Panc1 (cell line): Measurements from ENCODE around the gene CCDC137. TPM values are rescaled to one million over a fixed set of nuclear protein-coding genes. Genes with fewer than 3 reads are reported as not detected.

Source experiments
- ATAC-seq: fragments of 200-7000 bp; cut with Tn5 transposase; 2 replicates; pipeline ENCODE4 v1.9.1; 2020; ENCODE audit warnings: mild to moderate bottlenecking, moderate library complexity
- BruUV-seq: library from RNA; stranded (reverse); fragments of 400-500 nt; replicated peaks from 2 replicates; lab custom pipeline; 2021; lab: Mats Ljungman, UMichigan
- CTCF ChIA-PET: fragments of 300-600 bp; sonication (Branson Sonifier 250); formaldehyde crosslinking; loops from one replicate; lab custom pipeline; 2022; ENCODE audit warnings: antibody characterized with exemption; lab: Charles Lee
- POLR2A ChIA-PET: fragments of 300-600 bp; sonication (Branson Sonifier 250); formaldehyde crosslinking; loops from one replicate; lab custom pipeline; 2022; ENCODE audit warnings: antibody characterized with exemption; lab: Charles Lee
- DNase-seq: peaks from one replicate; pipeline ENCODE4 v3.0.0-alpha.2; 2010; ENCODE audit warnings: low read depth, low spot score
- H3K27ac ChIP-seq: 2 replicates; pipeline ENCODE4 v1.5.1; 2011; ENCODE audit warnings: mild to moderate bottlenecking, low read length, inconsistent platforms
- H3K27me3 ChIP-seq: fragments of 200-500 bp; sonication (Bioruptor generic); 2 replicates; pipeline ENCODE4 v1.6.0; 2014; ENCODE audit warnings: low read length, inconsistent platforms; ENCODE audit not compliant: control insufficient read depth, insufficient read depth
- H3K36me3 ChIP-seq: fragments of 200-500 bp; sonication (Bioruptor generic); 2 replicates; pipeline ENCODE4 v1.5.1; 2014; ENCODE audit warnings: inconsistent platforms, mild to moderate bottlenecking, low read length, moderate library complexity; ENCODE audit not compliant: control insufficient read depth, insufficient read depth
- H3K4me1 ChIP-seq: 2 replicates; pipeline ENCODE4 v1.5.1; 2011; ENCODE audit warnings: inconsistent platforms, mild to moderate bottlenecking, low read length, moderate library complexity; ENCODE audit not compliant: control insufficient read depth, insufficient read depth
- H3K4me3 ChIP-seq, 2 experiments: 2 replicates each; pipeline ENCODE4 v1.5.1; 2011 to 2012; ENCODE audit warnings: low read depth in 2 of 2, low read length in 2 of 2, mild to moderate bottlenecking in 2 of 2, inconsistent platforms in 1 of 2, moderate library complexity in 1 of 2
- H3K9me3 ChIP-seq: fragments of 200-500 bp; sonication (Bioruptor generic); 2 replicates; pipeline ENCODE4 v1.5.1; 2014; ENCODE audit warnings: low read depth, mild to moderate bottlenecking, inconsistent platforms, low read length, moderate library complexity; ENCODE audit not compliant: control insufficient read depth, insufficient read depth
- POLR2AphosphoS5 ChIP-seq: IDR thresholded peaks from 2 replicates; pipeline ENCODE4 v1.6.1; 2012; ENCODE audit warnings: mild to moderate bottlenecking, low read depth, low read length, moderate library complexity
- SIN3A ChIP-seq: IDR thresholded peaks from 2 replicates; pipeline ENCODE4 v1.6.1; 2012; ENCODE audit warnings: low read depth, mild to moderate bottlenecking, low read length, moderate library complexity, borderline replicate concordance; ENCODE audit not compliant: insufficient read depth
- TCF7L2 ChIP-seq: IDR thresholded peaks from 2 replicates; pipeline ENCODE4 v1.6.1; 2011; ENCODE audit warnings: mild to moderate bottlenecking, low read depth, low read length, inconsistent platforms
- in situ Hi-C: cut with HindIII; loops from 2 replicates; pipeline ENCODE4 v1.10.0; 2016; ENCODE audit warnings: low sequenced_read_pairs, low pct_unique_long_range_greater_than_20kb
- intact Hi-C: fragments of 100-400 bp; cut with micrococcal nuclease; formaldehyde crosslinking; loops from one replicate; pipeline ENCODE4 v1.10.0; 2022; ENCODE audit not compliant: unreplicated experiment
- total RNA-seq: library from RNA; stranded (reverse); gene quantifications from one replicate; pipeline ENCODE4 v1.2.1, GENCODE V29; 2021; ENCODE audit not compliant: unreplicated experiment
- TF ChIP-seq, protein P1 (sequence below): fragments of 450-650 bp; IDR thresholded peaks from 2 replicates; pipeline ENCODE4 v1.5.1; 2017; ENCODE audit warnings: mild to moderate bottlenecking
- TF ChIP-seq, protein P2 (sequence below), 2 experiments: IDR thresholded peaks; 2 replicates each; pipeline ENCODE4 v1.6.1; 2011 to 2012; ENCODE audit warnings: low read depth in 2 of 2, control low read depth in 1 of 2, low read length in 1 of 2, mild to moderate bottlenecking in 1 of 2, moderate library complexity in 1 of 2; ENCODE audit not compliant: insufficient read depth in 1 of 2

CCDC137 gene
- total RNA-seq, 1 experiment from 2014 or later, result 74.6 TPM

DNA sequence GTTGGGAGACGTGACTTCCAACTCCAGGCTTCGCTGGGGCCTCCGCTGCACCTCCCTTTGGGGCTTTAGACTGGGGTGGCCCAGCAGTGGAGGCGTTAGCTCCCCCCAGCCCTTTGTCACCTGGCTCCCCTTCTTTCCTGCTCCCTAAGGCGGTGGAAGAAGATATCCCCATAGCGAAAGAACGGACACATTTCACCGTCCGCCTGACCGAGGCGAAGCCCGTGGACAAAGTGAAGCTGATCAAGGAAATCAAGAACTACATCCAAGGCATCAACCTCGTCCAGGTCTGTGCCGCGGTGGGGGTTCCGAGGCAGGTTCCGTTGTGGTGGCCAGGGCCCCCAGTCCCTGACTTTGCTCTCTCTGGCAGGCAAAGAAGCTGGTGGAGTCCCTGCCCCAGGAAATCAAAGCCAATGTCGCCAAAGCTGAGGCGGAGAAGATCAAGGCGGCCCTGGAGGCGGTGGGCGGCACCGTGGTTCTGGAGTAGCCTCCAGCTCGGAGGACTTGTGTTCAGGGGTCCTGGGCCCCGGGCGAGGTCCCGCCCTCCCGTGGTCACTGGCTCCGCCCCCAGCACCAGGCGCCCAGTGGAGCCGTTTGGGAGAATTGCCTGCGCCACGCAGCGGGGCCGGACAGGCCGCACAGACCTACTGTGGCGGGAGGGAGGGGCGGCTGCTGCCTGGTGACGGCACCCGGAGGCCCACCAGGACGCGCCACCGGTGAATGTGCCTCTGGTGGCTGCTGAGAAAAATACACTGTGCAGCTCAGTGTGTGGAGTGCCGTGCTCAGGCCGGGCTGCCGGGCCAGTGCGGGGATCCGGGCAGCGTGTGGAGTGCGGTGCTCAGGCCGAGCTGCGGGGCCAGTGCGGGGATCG lies 40.5 kb downstream of the CCDC137 start:
- in situ Hi-C loops, result no loop called here
- peaks cover 20% of the 10 kb centered on the region; the same call in 1 of the 2 replicates for H3K36me3 ChIP-seq
- no peaks in the 10 kb centered on the region for H3K9me3 ChIP-seq
- intact Hi-C loops, result no loop called here
- ChIA-PET CTCF (no interaction called here), POLR2A (interaction anchor here (0.5 kb wide), 1 partner anchor 519 kb away, joined by 4 read pairs; no protein-coding TSS in a partner anchor)
- no peak overlapping the region for H3K4me3 ChIP-seq
- H3K27me3 ChIP-seq, result no peaks in the 10 kb centered on the region
- H3K27ac ChIP-seq, result no peak overlapping the region
- peaks cover 27% of the 10 kb centered on the region for H3K4me1 ChIP-seq
- TF ChIP-seq POLR2AphosphoS5, result no peak
- TF ChIP-seq, protein P1, sequence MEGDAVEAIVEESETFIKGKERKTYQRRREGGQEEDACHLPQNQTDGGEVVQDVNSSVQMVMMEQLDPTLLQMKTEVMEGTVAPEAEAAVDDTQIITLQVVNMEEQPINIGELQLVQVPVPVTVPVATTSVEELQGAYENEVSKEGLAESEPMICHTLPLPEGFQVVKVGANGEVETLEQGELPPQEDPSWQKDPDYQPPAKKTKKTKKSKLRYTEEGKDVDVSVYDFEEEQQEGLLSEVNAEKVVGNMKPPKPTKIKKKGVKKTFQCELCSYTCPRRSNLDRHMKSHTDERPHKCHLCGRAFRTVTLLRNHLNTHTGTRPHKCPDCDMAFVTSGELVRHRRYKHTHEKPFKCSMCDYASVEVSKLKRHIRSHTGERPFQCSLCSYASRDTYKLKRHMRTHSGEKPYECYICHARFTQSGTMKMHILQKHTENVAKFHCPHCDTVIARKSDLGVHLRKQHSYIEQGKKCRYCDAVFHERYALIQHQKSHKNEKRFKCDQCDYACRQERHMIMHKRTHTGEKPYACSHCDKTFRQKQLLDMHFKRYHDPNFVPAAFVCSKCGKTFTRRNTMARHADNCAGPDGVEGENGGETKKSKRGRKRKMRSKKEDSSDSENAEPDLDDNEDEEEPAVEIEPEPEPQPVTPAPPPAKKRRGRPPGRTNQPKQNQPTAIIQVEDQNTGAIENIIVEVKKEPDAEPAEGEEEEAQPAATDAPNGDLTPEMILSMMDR, result peak; percentile 23; the same call in 1 of the 2 replicates
- TF ChIP-seq, protein P2, sequence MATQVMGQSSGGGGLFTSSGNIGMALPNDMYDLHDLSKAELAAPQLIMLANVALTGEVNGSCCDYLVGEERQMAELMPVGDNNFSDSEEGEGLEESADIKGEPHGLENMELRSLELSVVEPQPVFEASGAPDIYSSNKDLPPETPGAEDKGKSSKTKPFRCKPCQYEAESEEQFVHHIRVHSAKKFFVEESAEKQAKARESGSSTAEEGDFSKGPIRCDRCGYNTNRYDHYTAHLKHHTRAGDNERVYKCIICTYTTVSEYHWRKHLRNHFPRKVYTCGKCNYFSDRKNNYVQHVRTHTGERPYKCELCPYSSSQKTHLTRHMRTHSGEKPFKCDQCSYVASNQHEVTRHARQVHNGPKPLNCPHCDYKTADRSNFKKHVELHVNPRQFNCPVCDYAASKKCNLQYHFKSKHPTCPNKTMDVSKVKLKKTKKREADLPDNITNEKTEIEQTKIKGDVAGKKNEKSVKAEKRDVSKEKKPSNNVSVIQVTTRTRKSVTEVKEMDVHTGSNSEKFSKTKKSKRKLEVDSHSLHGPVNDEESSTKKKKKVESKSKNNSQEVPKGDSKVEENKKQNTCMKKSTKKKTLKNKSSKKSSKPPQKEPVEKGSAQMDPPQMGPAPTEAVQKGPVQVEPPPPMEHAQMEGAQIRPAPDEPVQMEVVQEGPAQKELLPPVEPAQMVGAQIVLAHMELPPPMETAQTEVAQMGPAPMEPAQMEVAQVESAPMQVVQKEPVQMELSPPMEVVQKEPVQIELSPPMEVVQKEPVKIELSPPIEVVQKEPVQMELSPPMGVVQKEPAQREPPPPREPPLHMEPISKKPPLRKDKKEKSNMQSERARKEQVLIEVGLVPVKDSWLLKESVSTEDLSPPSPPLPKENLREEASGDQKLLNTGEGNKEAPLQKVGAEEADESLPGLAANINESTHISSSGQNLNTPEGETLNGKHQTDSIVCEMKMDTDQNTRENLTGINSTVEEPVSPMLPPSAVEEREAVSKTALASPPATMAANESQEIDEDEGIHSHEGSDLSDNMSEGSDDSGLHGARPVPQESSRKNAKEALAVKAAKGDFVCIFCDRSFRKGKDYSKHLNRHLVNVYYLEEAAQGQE (IDR thresholded peaks at IDR 0.05; ENCODE audit: insufficient read depth in 1 of 2, low read depth in 2 of 2, low read length in 1 of 2), result no peak
- ATAC-seq (no peak), DNase-seq (no peak)
- BruUV-seq, result TSS peak; percentile 56

DNA sequence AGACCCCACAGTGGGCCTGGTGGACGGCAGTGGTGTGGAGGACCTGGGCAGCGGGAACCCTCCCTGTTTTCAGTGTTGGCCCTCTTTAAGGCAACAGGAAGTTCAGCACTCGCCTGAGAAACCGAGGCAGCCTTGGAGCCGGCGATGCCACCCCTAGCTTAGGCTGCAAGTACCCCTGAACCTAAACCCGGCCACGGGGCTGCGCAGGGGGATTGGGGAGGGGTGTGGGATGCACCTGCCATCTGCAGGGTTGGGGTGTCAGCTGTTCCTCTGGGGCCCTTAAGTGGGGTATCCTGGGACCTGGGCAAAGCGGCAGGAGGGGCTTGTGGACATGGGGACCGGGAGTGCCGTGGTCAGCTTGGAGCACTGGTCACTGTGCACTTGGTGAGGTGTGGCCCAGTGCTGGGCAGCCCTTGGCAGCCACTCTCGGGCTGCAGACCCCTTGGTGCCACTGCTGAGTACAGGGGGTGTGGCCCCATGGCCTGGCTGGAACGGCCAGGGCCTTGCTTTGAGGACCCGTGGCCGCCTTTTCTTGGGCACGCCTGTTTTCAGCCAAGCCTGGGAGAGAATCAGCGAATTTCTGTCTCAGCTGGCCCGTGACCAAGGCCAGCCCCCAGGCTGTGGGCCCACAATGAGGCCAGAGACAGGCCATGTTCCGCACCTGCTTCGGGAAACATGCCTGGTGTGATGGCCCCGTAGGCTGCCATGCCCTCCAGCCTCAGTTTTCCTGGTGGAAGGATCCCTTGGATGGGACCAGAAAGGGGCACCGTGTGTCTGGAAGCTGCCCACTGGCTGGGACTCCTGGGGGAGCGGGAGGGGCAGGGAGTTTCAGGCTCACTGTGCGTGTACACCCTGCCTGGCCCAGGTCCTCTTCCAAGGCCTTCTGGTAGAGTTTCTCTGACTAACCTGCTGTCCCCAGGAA lies 41.4 kb downstream of the CCDC137 start:
- no TSS peak for BruUV-seq
- H3K4me1 ChIP-seq, result peaks cover 27% of the 10 kb centered on the region
- no peaks in the 10 kb centered on the region for H3K27me3 ChIP-seq
- peaks cover 18% of the 10 kb centered on the region; the same call in 1 of the 2 replicates for H3K36me3 ChIP-seq
- ATAC-seq (no peak), DNase-seq (no peak)
- POLR2A ChIA-PET, result interaction anchor here (0.5 kb wide), 1 partner anchor 518 kb away, joined by 4 read pairs; no protein-coding TSS in a partner anchor
- TF ChIP-seq, protein P2 (IDR thresholded peaks at IDR 0.05; ENCODE audit: insufficient read depth in 1 of 2, low read depth in 2 of 2, low read length in 1 of 2), result no peak
- TF ChIP-seq SIN3A, result no peak
- no peak; the same call in 1 of the 2 replicates for TF ChIP-seq POLR2AphosphoS5
- TF ChIP-seq, protein P1, result no peak
- TF ChIP-seq TCF7L2, result no peak
- H3K27ac ChIP-seq, result peak overlapping the region; percentile 7; the same call in 1 of the 2 replicates
- no peak overlapping the region for H3K4me3 ChIP-seq
- no peaks in the 10 kb centered on the region for H3K9me3 ChIP-seq
- CTCF ChIA-PET, result no interaction called here
- in situ Hi-C loops (no loop called here), intact Hi-C loops (no loop called here)
